IMR-90 (cell line): ENCODE results near the gene RBMS2. TPM values are rescaled to one million over a fixed set of nuclear protein-coding genes. Genes with fewer than 3 reads are reported as not detected.
A peak's percentile ranks its signal among the peaks of the same experiment; 100 is the strongest.

Experiments used
- ATAC-seq: fragments of 200-7000 bp; cut with Tn5 transposase; 2 replicates; pipeline ENCODE4 v1.9.1; 2020; ENCODE audit warnings: low read depth, mild to moderate bottlenecking, moderate library complexity
- BruUV-seq: library from RNA; stranded (reverse); fragments of 400-500 nt; replicated peaks from 2 replicates; lab custom pipeline; 2021; lab: Mats Ljungman, UMichigan
- CTCF ChIA-PET: fragments of 300-600 bp; formaldehyde crosslinking; extraction: SDS; loops from one replicate; lab custom pipeline; 2021; ENCODE audit warnings: antibody characterized with exemption; lab: Yijun Ruan, JAX
- POLR2A ChIA-PET: fragments of 300-600 bp; sonication (Branson Sonifier 250); formaldehyde crosslinking; loops from one replicate; lab custom pipeline; 2022; ENCODE audit warnings: antibody characterized with exemption; ENCODE audit not compliant: unreplicated experiment; lab: Charles Lee
- DNase-seq: peaks from one replicate; pipeline ENCODE4 v3.0.0; 2013
- H2AFZ ChIP-seq: replicated peaks from 2 replicates; pipeline ENCODE3; 2013; ENCODE audit warnings: low read length, mild to moderate bottlenecking; ENCODE audit not compliant: poor library complexity
- H2AK5ac ChIP-seq: 2 replicates; pipeline ENCODE4 v1.6.1; 2013; ENCODE audit warnings: low read depth, low read length, inconsistent platforms
- H2AK9ac ChIP-seq: replicated peaks from 2 replicates; pipeline ENCODE3; 2013; ENCODE audit warnings: mild to moderate bottlenecking, low read depth, low read length, moderate library complexity; ENCODE audit not compliant: poor library complexity
- H2BK120ac ChIP-seq: 2 replicates; pipeline ENCODE4 v1.6.1; 2013; ENCODE audit warnings: low read depth, low read length, inconsistent platforms
- H2BK15ac ChIP-seq: 3 replicates; pipeline ENCODE4 v1.6.1; 2013; ENCODE audit warnings: low read depth, low read length, inconsistent platforms
- H2BK20ac ChIP-seq: 2 replicates; pipeline ENCODE4 v1.6.1; 2013; ENCODE audit warnings: low read depth, mild to moderate bottlenecking, inconsistent platforms, low read length, moderate library complexity
- H2BK5ac ChIP-seq: 2 replicates; pipeline ENCODE4 v1.6.1; 2013; ENCODE audit warnings: mild to moderate bottlenecking, low read depth, low read length, inconsistent platforms; ENCODE audit not compliant: poor library complexity, severe bottlenecking
- H3K14ac ChIP-seq: replicated peaks from 2 replicates; pipeline ENCODE4 v1.6.1; 2013; ENCODE audit warnings: low read depth, low read length, inconsistent platforms
- H3K18ac ChIP-seq: 2 replicates; pipeline ENCODE4 v1.6.1; 2013; ENCODE audit warnings: low read depth, low read length, control low read depth
- H3K23ac ChIP-seq: 2 replicates; pipeline ENCODE4 v1.6.1; 2013; ENCODE audit warnings: low read depth, low read length, inconsistent platforms
- H3K27ac ChIP-seq: 2 replicates; pipeline ENCODE4 v1.5.1; 2013; ENCODE audit warnings: mild to moderate bottlenecking, control low read depth, low read length; ENCODE audit not compliant: insufficient read depth
- H3K27me3 ChIP-seq: 2 replicates; pipeline ENCODE4 v1.6.1; 2013; ENCODE audit warnings: low read length; ENCODE audit not compliant: control insufficient read depth, insufficient read depth
- H3K36me3 ChIP-seq: 2 replicates; pipeline ENCODE4 v1.6.1; 2013; ENCODE audit warnings: low read length, mixed read lengths; ENCODE audit not compliant: control insufficient read depth, insufficient read depth
- H3K4ac ChIP-seq: 2 replicates; pipeline ENCODE4 v1.6.1; 2013; ENCODE audit warnings: low read depth, low read length, inconsistent platforms
- H3K4me1 ChIP-seq: 2 replicates; pipeline ENCODE4 v1.6.1; 2013; ENCODE audit warnings: low read length, mixed read lengths; ENCODE audit not compliant: control insufficient read depth, insufficient read depth
- H3K4me2 ChIP-seq: 2 replicates; pipeline ENCODE4 v1.6.1; 2013; ENCODE audit warnings: low read depth, mild to moderate bottlenecking, control low read depth, low read length, moderate library complexity
- H3K4me3 ChIP-seq: 2 replicates; pipeline ENCODE4 v1.5.1; 2013; ENCODE audit warnings: low read depth, mild to moderate bottlenecking, control low read depth, low read length, moderate library complexity; ENCODE audit not compliant: insufficient read depth
- H3K56ac ChIP-seq: 2 replicates; pipeline ENCODE4 v1.6.1; 2013; ENCODE audit warnings: low read length, inconsistent platforms; ENCODE audit not compliant: insufficient read depth; ENCODE audit errors: extremely low read depth
- H3K79me1 ChIP-seq, 2 experiments: 2 replicates each; pipeline ENCODE4 v1.6.1; 2013; ENCODE audit warnings: low read length in 2 of 2, inconsistent platforms in 1 of 2, low read depth in 1 of 2
- H3K9ac ChIP-seq: 2 replicates; pipeline ENCODE4 v1.6.1; 2013; ENCODE audit warnings: low read depth, low read length, control low read depth
- H3K9me1 ChIP-seq: 2 replicates; pipeline ENCODE4 v1.6.1; 2013; ENCODE audit warnings: low read length, inconsistent platforms; ENCODE audit not compliant: insufficient read depth
- H3K9me3 ChIP-seq: 2 replicates; pipeline ENCODE4 v1.6.1; 2013; ENCODE audit warnings: low read length; ENCODE audit not compliant: control insufficient read depth, insufficient read depth
- H4K20me1 ChIP-seq: 2 replicates; pipeline ENCODE4 v1.6.1; 2013; ENCODE audit warnings: low read length, inconsistent platforms; ENCODE audit not compliant: insufficient read depth
- H4K5ac ChIP-seq: 2 replicates; pipeline ENCODE4 v1.6.1; 2013; ENCODE audit warnings: mild to moderate bottlenecking, low read depth, low read length, control low read depth
- H4K8ac ChIP-seq, 2 experiments: 2 replicates each; pipeline ENCODE4 v1.6.1; 2013; ENCODE audit warnings: low read depth in 2 of 2, low read length in 2 of 2, control low read depth in 1 of 2, inconsistent platforms in 1 of 2
- H4K91ac ChIP-seq: 2 replicates; pipeline ENCODE4 v1.6.1; 2013; ENCODE audit warnings: low read depth, low read length, inconsistent platforms; ENCODE audit not compliant: insufficient read depth
- CHD1 ChIP-seq: IDR thresholded peaks from 2 replicates; pipeline ENCODE4 v1.6.1; 2012; ENCODE audit warnings: low read depth, low read length, improper control_type of control experiment
- FOS ChIP-seq: fragments of 150-350 bp; IDR thresholded peaks from 2 replicates; pipeline ENCODE4 v1.6.1; 2016; ENCODE audit warnings: low read depth, low read length
- NFE2L2 ChIP-seq: fragments of 150-350 bp; IDR thresholded peaks from 2 replicates; pipeline ENCODE4 v1.6.1; 2016; ENCODE audit warnings: low read depth, mild to moderate bottlenecking, low read length
- RAD21 ChIP-seq: IDR thresholded peaks from 2 replicates; pipeline ENCODE4 v1.6.1; 2012; ENCODE audit warnings: low read length, improper control_type of control experiment
- USF2 ChIP-seq: fragments of 150-350 bp; IDR thresholded peaks from 2 replicates; pipeline ENCODE4 v1.6.1; 2017; ENCODE audit warnings: mild to moderate bottlenecking, antibody characterized with exemption, low read length, low read depth
- WGBS, 2 experiments: methylation state at CpG; one replicate each; pipeline versions ENCODE4 v1.1.5 to v1.1.7; 2013; ENCODE audit warnings: missing lambda C conversion rate in 2 of 2; ENCODE audit not compliant: insufficient read length in 1 of 2; ENCODE audit errors: extremely low coverage in 2 of 2; 5-methylcytosine and 5-hydroxymethylcytosine counted together
- dilution Hi-C: fragments of 300-500 bp; cut with HindIII; formaldehyde crosslinking; loops from one replicate; pipeline ENCODE4 v1.14.3; 2018; ENCODE audit warnings: low sequenced_read_pairs; ENCODE audit not compliant: unreplicated experiment
- in situ Hi-C: fragments of 300-500 bp; cut with MboI; formaldehyde crosslinking; loops from 3 replicates; pipeline ENCODE4 v1.14.3; 2019; ENCODE audit warnings: low sequenced_read_pairs, inconsistent platforms, mixed read lengths
- intact Hi-C: fragments of 100-400 bp; cut with micrococcal nuclease; formaldehyde crosslinking; loops from 2 replicates; pipeline ENCODE4 v1.10.0; 2022
- microRNA-seq, 2 experiments: library from miRNA; stranded (forward) in 1 of 2; unstranded in 1 of 2; fragments of 10-50 nt in 1 of 2; fragments of <30 nt in 1 of 2; gene quantifications in 1 of 2; microRNA quantifications in 1 of 2; one replicate each; pipeline versions ENCODE3 to v1.1.0; 2013 to 2020; ENCODE audit not compliant: insufficient read depth in 1 of 2, insufficient read length in 1 of 2, unreplicated experiment in 1 of 2
- polyA plus RNA-seq, 3 experiments: library from polyadenylated mRNA; depleted of rRNA; stranded (reverse); fragments of >200 nt; gene quantifications; 2 replicates each; pipeline ENCODE4 v1.2.3, GENCODE V29; 2012; ENCODE audit warnings: low replicate concordance in 1 of 3
- small RNA-seq, 5 experiments: library from RNA; depleted of rRNA; stranded (forward); fragments of <200 nt; gene quantifications; one replicate each; pipeline ENCODE3, GENCODE V24; 2012
- total RNA-seq: library from RNA; depleted of rRNA; stranded (reverse); fragments of >200 nt; gene quantifications from 2 replicates; pipeline ENCODE4 v1.2.3, GENCODE V29; 2012; rRNA removed

The RBMS2 gene
- total and polyA plus RNA-seq, 2 of the 4 experiments (the other 2 are of a cell fraction) = 38.0 to 43.6 TPM

- H4K8ac ChIP-seq = peak overlapping the region; percentile 23 to 58; a peak in 2 of 4 replicates
- ATAC-seq (no peak), DNase-seq (no peak)
- H3K18ac ChIP-seq = peak overlapping the region; percentile 19
- intact Hi-C loops = loop anchor here (1.0 to 10.0 kb wide), 2 partner anchors 41 to 360 kb away; partner anchors contain the start of gene ZBTB39
- H3K9ac ChIP-seq = peak overlapping the region; percentile 87
- no peaks in the 10 kb centered on the region for H3K27me3 ChIP-seq
- peak overlapping the region; percentile 97 for H3K4me2 ChIP-seq
- POLR2A ChIA-PET = interaction anchor here (0.5 to 1.3 kb wide), 2 partner anchors 9 to 90 kb away, joined by 3 to 6 read pairs; no protein-coding TSS in a partner anchor
- BruUV-seq = TSS peak; percentile 66
- peak overlapping the region; percentile 83 for H2AFZ ChIP-seq
- peak overlapping the region; percentile 82 for H3K27ac ChIP-seq
- H3K4ac ChIP-seq = peak overlapping the region; percentile 83
- in situ Hi-C loops = no loop called here
- no peak overlapping the region for H2BK15ac ChIP-seq
- H3K14ac ChIP-seq = peak overlapping the region; percentile 90
- H3K9me3 ChIP-seq = no peaks in the 10 kb centered on the region
- 8% methylated on average over 8 of the region's 29 CpGs; no CpG with 5 or more reads in 1 of the 2 experiments for WGBS, 2 experiments
- peaks cover 31% of the 10 kb centered on the region for H4K20me1 ChIP-seq
- H3K4me3 ChIP-seq = peak overlapping the region; percentile 74
- no peak overlapping the region for H2BK20ac ChIP-seq
- peak overlapping the region; percentile 38 for H2AK5ac ChIP-seq
- H2AK9ac ChIP-seq = peak overlapping the region; percentile 97
- TF ChIP-seq NFE2L2 (no peak), USF2 (no peak), FOS (no peak), RAD21 (no peak), CHD1 (no peak)
- H3K79me1 ChIP-seq = peaks cover 11 to 28% of the 10 kb centered on the region in 2 experiments; a peak in 3 of 4 replicates
- no peaks in the 10 kb centered on the region for H3K9me1 ChIP-seq
- dilution Hi-C loops = no loop called here
- CTCF ChIA-PET = interaction anchor here (3.7 kb wide), 1 partner anchor 9 kb away, joined by 11 read pairs; no protein-coding TSS in a partner anchor
- H3K36me3 ChIP-seq = peaks cover 27% of the 10 kb centered on the region
- peak overlapping the region; percentile 67 for H4K91ac ChIP-seq
- H4K5ac ChIP-seq = peak overlapping the region; percentile 50
- H3K4me1 ChIP-seq = no peaks in the 10 kb centered on the region
- H3K56ac ChIP-seq = peak overlapping the region; percentile 88
- peak overlapping the region; percentile 68 for H2BK5ac ChIP-seq
- H2BK120ac ChIP-seq = no peak overlapping the region; the same call in 1 of the 2 replicates
- peak overlapping the region; percentile 80 for H3K23ac ChIP-seq
Observed at GRCh38 chr12:56645201-56645716, 123.6 kb downstream of the RBMS2 start.

Small RNAs within 50 kb of the gene (microRNA-seq; reads per million reads assigned to microRNA genes)
- gene RNU6-343P (ENCODE audit: insufficient read depth, insufficient read length) = not detected
- 97.1 reads per million, percentile 81 among the genes with 10 or more reads in this experiment for gene SNORD59A (ENCODE audit: insufficient read depth, insufficient read length)

Small RNAs within 50 kb of the gene (small RNA-seq; reads per million reads assigned to genes)
- gene RNU6-343P (0 to 1.2 (median 0) reads per million in 5 experiments), gene SNORD59A (81.5 to 2,933 (median 385) reads per million in 5 experiments)

Other genes with a start within 250 kb of the RBMS2 start
- 90.5 and 139 TPM in 2 replicates for gene CS, start 221.5 kb upstream of the RBMS2 start, total RNA-seq
- gene CS, start 221.5 kb upstream of the RBMS2 start, polyA plus RNA-seq (2012; rRNA removed) = 120 and 146 TPM in 2 replicates
- 65.2 and 76.7 TPM in 2 replicates for gene CNPY2, start 205.8 kb upstream of the RBMS2 start, total RNA-seq
- gene CNPY2, start 205.8 kb upstream of the RBMS2 start, polyA plus RNA-seq (2012; rRNA removed) = 175 and 177 TPM in 2 replicates
- 7.5 and 9.7 TPM in 2 replicates for gene PAN2, start 187.8 kb upstream of the RBMS2 start, total RNA-seq
- 16.6 and 20.2 TPM in 2 replicates for gene PAN2, start 187.8 kb upstream of the RBMS2 start, polyA plus RNA-seq (2012; rRNA removed)
- not detected in 2 replicates for gene IL23A, start 182.9 kb upstream of the RBMS2 start, total RNA-seq
- gene IL23A, start 182.9 kb upstream of the RBMS2 start, polyA plus RNA-seq (2012; rRNA removed) = 0.17 and 0.55 TPM in 2 replicates
- gene STAT2, start 161.7 kb upstream of the RBMS2 start, total RNA-seq = 125 and 182 TPM in 2 replicates
- gene STAT2, start 161.7 kb upstream of the RBMS2 start, polyA plus RNA-seq (2012; rRNA removed) = 63.9 and 99.3 TPM in 2 replicates
- not detected in 2 replicates for gene APOF, start 159.0 kb upstream of the RBMS2 start, total RNA-seq
- not detected in 2 replicates for gene APOF, start 159.0 kb upstream of the RBMS2 start, polyA plus RNA-seq (2012; rRNA removed)
- 9.4 and 10.4 TPM in 2 replicates for gene TIMELESS, start 72.4 kb upstream of the RBMS2 start, total RNA-seq
- 6.0 and 7.3 TPM in 2 replicates for gene TIMELESS, start 72.4 kb upstream of the RBMS2 start, polyA plus RNA-seq (2012; rRNA removed)
- not detected in 2 replicates for gene MIP, start 67.2 kb upstream of the RBMS2 start, total RNA-seq
- gene MIP, start 67.2 kb upstream of the RBMS2 start, polyA plus RNA-seq (2012; rRNA removed) = not detected in 2 replicates
- gene SPRYD4, start 53.2 kb upstream of the RBMS2 start, total RNA-seq = 1.4 and 1.8 TPM in 2 replicates
- gene SPRYD4, start 53.2 kb upstream of the RBMS2 start, polyA plus RNA-seq (2012; rRNA removed) = 1.7 TPM in 2 replicates
- gene GLS2, start 33.7 kb upstream of the RBMS2 start, total RNA-seq = under 0.01 and 0.36 TPM in 2 replicates
- gene GLS2, start 33.7 kb upstream of the RBMS2 start, polyA plus RNA-seq (2012; rRNA removed) = 0.21 and 0.40 TPM in 2 replicates
- gene BAZ2A, start 108.5 kb downstream of the RBMS2 start, total RNA-seq = 15.4 and 15.6 TPM in 2 replicates
- 42.8 and 48.6 TPM in 2 replicates for gene BAZ2A, start 108.5 kb downstream of the RBMS2 start, polyA plus RNA-seq (2012; rRNA removed)
- gene ATP5F1B, start 124.2 kb downstream of the RBMS2 start, total RNA-seq = 795 and 812 TPM in 2 replicates
- gene ATP5F1B, start 124.2 kb downstream of the RBMS2 start, polyA plus RNA-seq (2012; rRNA removed) = 853 and 915 TPM in 2 replicates
- gene PTGES3, start 166.5 kb downstream of the RBMS2 start, total RNA-seq = 42.7 and 101 TPM in 2 replicates
- gene PTGES3, start 166.5 kb downstream of the RBMS2 start, polyA plus RNA-seq (2012; rRNA removed) = 70.4 and 73.2 TPM in 2 replicates
- gene NACA, start 203.5 kb downstream of the RBMS2 start, total RNA-seq = 1,223 and 1,512 TPM in 2 replicates
- gene NACA, start 203.5 kb downstream of the RBMS2 start, polyA plus RNA-seq (2012; rRNA removed) = 587 and 662 TPM in 2 replicates
- gene PRIM1, start 230.5 kb downstream of the RBMS2 start, total RNA-seq = 12.0 and 15.3 TPM in 2 replicates
- gene PRIM1, start 230.5 kb downstream of the RBMS2 start, polyA plus RNA-seq (2012; rRNA removed) = 6.7 and 8.6 TPM in 2 replicates
- 1.3 and 1.4 TPM in 2 replicates for gene HSD17B6, start 241.5 kb downstream of the RBMS2 start, total RNA-seq
- 1.2 and 1.4 TPM in 2 replicates for gene HSD17B6, start 241.5 kb downstream of the RBMS2 start, polyA plus RNA-seq (2012; rRNA removed)